LNCaP clone FGC (cell line): ENCODE measurements around the gene COL2A1.

Source experiments
- DNase-seq: peaks from one replicate; pipeline ENCODE4 v3.0.0-alpha.2; 2011; ENCODE audit warnings: low read depth
- H3K4me3 ChIP-seq: 2 replicates; pipeline ENCODE4 v1.5.1; 2011; ENCODE audit warnings: mild to moderate bottlenecking, low read depth, low read length, control low read depth
- TF ChIP-seq, protein P1 (sequence below): IDR thresholded peaks from 2 replicates; pipeline ENCODE4 v1.5.1; 2012; ENCODE audit warnings: mild to moderate bottlenecking; ENCODE audit not compliant: control insufficient read depth, insufficient read depth; ENCODE audit errors: extremely low read depth

COL2A1 gene

DNA sequence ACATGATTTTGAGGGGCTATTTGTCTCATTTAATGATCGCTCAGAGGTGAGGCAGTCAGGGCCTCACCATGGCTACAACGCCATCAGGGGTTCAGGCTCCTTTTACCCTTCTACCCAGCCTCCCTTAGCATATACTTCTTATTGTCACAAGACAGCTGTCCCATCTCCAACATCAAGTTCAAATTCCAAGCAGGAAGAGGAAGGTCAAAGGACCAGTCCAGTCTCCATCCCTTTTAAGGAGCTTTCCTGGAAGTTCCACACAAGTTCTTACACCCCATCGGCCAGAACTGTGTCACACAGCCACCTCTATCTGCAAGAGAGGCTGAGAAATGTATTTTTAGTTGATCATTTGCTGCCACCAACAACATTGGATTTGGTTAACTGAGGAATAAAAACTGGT lies 49.2 kb downstream of the COL2A1 start:
- H3K4me3 ChIP-seq: no peak overlapping the region
- TF ChIP-seq, protein P1, sequence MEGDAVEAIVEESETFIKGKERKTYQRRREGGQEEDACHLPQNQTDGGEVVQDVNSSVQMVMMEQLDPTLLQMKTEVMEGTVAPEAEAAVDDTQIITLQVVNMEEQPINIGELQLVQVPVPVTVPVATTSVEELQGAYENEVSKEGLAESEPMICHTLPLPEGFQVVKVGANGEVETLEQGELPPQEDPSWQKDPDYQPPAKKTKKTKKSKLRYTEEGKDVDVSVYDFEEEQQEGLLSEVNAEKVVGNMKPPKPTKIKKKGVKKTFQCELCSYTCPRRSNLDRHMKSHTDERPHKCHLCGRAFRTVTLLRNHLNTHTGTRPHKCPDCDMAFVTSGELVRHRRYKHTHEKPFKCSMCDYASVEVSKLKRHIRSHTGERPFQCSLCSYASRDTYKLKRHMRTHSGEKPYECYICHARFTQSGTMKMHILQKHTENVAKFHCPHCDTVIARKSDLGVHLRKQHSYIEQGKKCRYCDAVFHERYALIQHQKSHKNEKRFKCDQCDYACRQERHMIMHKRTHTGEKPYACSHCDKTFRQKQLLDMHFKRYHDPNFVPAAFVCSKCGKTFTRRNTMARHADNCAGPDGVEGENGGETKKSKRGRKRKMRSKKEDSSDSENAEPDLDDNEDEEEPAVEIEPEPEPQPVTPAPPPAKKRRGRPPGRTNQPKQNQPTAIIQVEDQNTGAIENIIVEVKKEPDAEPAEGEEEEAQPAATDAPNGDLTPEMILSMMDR: no peak

DNA sequence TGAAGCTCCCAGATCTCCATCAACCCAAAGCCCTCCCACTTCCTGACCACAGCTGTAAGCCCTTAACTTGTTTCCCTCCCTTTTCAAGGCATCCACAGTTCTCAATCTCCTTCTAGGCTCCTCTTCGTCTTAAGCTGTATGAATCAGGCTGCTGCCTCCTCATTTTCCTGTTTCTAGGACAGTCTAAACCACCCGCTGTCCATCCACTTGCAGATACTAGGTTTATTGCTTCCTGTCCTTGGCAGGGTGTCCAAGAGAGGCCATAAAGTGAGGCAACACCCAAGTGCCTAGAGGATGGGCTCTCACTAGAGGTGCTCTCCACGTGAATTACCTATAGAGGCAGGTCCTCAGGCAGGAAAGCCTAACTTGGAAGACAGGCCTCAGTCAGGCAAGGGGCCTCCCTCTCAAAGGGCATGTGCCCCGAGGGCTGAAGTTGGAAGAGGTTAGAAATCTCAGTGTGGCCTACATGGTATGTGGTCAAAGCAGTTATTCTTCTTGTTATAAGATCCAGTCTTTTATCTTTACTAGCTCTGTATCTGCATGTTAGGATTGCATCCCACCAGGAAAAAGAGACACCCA lies 49.7 kb downstream of the COL2A1 start:
- TF ChIP-seq, protein P1: no peak
- no peak overlapping the region for H3K4me3 ChIP-seq
- peak; percentile 32 for DNase-seq

More for the DNA sequence above, 49.2 kb downstream of the COL2A1 start:
- DNase-seq: no peak

DNA sequence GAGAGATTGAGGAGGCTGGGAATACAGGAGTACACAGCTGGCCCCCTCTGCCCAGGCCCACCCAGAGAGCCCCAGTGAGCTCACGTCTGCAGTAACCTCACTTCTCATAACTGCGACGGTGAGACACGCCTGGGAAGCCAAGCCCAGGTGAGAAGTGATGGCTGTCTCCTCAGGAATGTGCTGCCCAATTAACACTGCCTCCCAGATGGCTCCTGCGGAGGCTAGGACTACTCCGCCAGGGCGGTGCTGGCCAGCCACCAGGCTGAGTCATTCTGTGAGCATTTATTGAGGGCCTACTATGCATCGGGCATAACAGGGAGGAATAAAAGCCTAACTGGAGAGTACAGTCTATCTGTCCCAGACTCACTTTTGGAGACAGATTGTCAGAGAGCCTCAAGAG lies 50.2 kb downstream of the COL2A1 start:
- DNase-seq: no peak
- H3K4me3 ChIP-seq: no peak overlapping the region
- TF ChIP-seq, protein P1: no peak

DNA sequence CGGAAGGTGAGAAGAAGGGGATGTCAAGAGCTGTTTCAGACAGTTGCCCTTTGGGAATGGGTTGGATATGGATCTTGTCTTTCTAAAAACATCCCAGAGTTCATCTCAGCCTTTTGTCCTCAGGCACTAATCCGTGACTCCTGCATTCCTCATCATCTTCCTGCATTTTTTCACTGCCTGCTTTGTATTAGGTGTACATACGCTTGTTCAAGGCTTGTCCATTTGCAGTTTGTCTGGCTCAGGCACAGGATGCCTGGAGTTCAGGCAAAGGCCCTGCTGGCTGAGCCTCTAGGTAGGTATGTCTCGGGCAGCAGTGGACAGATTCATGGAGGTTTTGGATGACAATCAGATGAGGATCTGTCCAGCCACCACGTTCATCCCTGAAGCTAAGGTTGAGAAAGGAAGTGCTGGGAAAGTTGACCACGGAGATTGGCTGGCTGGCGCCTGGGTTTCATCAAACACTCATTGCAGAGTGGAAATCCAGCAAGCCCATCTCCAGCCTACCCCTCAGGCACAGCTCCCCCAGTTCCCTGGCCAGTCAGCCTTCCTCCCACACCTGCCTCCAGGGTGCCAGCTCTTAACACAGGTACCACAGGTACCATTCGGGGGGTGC lies 53.3 kb downstream of the COL2A1 start:
- TF ChIP-seq, protein P1: no peak
- H3K4me3 ChIP-seq: no peak overlapping the region
- DNase-seq: no peak

DNA sequence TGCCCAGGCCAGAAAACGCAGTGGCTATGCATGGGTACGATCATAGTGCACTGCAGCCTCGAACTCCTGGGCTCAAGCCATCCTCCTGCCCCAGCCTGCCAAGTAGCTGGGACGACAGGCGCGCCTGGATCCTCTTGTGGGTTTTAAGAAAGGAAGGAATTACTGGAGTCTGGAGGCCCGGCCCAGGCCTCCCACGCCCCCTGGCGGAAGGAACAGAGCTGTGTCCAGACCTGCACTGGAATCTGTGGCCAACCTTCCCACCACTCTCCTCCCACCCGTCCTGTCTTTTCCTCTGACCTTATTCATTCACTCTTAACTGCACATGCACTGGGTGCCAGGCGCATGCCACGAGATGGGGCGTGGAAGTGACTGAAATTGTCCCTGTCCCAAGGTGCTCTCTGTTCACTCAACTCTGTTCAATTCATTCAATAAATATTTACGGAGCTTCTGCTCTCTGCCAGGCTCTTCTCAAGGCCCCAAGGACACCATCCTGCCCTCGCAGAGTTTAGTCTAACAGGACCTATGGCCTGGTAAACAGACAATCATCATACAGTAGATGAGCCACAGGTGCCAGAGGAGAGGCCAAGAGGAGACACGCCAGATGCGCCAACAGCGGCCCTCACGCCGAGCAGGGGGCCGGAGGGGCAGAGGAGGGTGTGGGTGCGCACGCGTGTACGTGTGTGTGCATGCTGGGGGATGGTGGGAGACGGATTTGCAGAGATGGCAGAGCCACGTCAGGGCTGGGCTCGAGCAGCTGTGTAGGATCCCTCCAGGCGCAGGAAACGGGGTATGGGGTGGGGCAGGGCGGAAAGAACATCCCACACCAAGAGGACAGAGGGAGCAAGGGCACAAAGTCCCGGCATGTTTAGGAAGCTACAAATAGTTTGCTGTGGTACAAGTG lies 54.6 kb downstream of the COL2A1 start:
- H3K4me3 ChIP-seq: no peak overlapping the region
- TF ChIP-seq, protein P1: peak; percentile 88
- peak; percentile 60 for DNase-seq

DNA sequence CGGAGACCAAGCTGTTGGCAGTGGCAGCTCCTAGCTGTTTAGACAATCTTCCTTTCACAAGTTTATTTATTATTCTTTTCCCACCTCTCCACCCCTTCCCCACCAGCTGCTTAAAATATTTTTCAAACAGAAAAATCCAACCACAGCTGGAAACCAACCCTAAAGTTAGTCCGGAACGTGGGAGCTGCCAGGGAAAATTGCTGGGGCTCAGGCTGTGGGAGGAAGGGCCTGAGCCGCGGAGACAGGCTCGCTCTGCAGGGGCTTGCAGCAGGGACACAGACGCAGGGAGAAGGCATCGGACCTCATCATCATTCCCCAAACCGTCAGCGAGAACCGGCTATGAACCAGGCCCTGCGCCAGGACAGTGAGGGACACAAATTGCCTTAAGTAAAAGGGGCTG lies 56.9 kb downstream of the COL2A1 start:
- TF ChIP-seq, protein P1: no peak
- no peak for DNase-seq
- no peak overlapping the region for H3K4me3 ChIP-seq
